HepG2 (cell line): ENCODE data around the gene DDX60. TPM values are rescaled to one million over a fixed set of nuclear protein-coding genes. Genes with fewer than 3 reads are reported as not detected.

ENCODE experiments used
- ATAC-seq: fragments of 200-7000 bp; cut with Tn5 transposase; 3 replicates; pipeline ENCODE4 v1.9.1; 2020; ENCODE audit warnings: mild to moderate bottlenecking, moderate library complexity
- BruUV-seq: library from RNA; stranded (reverse); fragments of 400-500 nt; replicated peaks from 2 replicates; lab custom pipeline; 2021; lab: Mats Ljungman, UMichigan
- CTCF ChIA-PET: fragments of 300-600 bp; formaldehyde crosslinking; extraction: SDS; loops from one replicate; lab custom pipeline; 2021; ENCODE audit warnings: low total read pairs, inconsistent platforms, low intra/inter-chr PET ratio; lab: Yijun Ruan, JAX
- POLR2A ChIA-PET: fragments of 350-600 bp; sonication (Branson Sonifier 250); formaldehyde crosslinking; loops from one replicate; lab custom pipeline; 2020; ENCODE audit warnings: antibody characterized with exemption, inconsistent platforms; lab: Yijun Ruan, JAX
- DNase-seq: peaks from one replicate; pipeline ENCODE4 v3.0.0-alpha.2; 2015; ENCODE audit warnings: low spot score
- FAIRE-seq: peaks from 3 replicates; lab custom pipeline; 2011; peaks lifted over from hg19 to GRCh38; lab: Jason Lieb, UNC
- H2AFZ ChIP-seq: one replicate; pipeline ENCODE4 v1.6.1; 2011; ENCODE audit warnings: low read length, inconsistent platforms
- H3K27ac ChIP-seq: fragments of 300-600 bp; 3 replicates; pipeline ENCODE4 v1.8.0; 2011; ENCODE audit warnings: mixed run types, mild to moderate bottlenecking, mixed read lengths, low read length, inconsistent platforms; ENCODE audit not compliant: insufficient read depth; ENCODE audit errors: extremely low read length
- H3K27me3 ChIP-seq, 2 experiments: fragments of 200-600 bp in 1 of 2; 2 replicates in 1 of 2; 3 replicates in 1 of 2; pipeline versions ENCODE4 v1.6.0 to v1.8.0; 2011; ENCODE audit warnings: low read length in 2 of 2, mild to moderate bottlenecking in 2 of 2, moderate library complexity in 2 of 2, inconsistent platforms in 1 of 2; ENCODE audit not compliant: insufficient read depth in 2 of 2, control insufficient read depth in 1 of 2
- H3K36me3 ChIP-seq, 2 experiments: fragments of 200-600 bp in 1 of 2; replicated peaks in 1 of 2; 2 replicates in 1 of 2; 3 replicates in 1 of 2; pipeline versions ENCODE4 v1.5.1 to v1.8.0; 2011; ENCODE audit warnings: low read length in 2 of 2, inconsistent platforms in 1 of 2; ENCODE audit not compliant: insufficient read depth in 2 of 2, control insufficient read depth in 1 of 2
- H3K4me1 ChIP-seq: 2 replicates; pipeline ENCODE4 v1.5.1; 2012; ENCODE audit warnings: low read length, inconsistent platforms; ENCODE audit not compliant: insufficient read depth
- H3K4me2 ChIP-seq: 2 replicates; pipeline ENCODE4 v1.6.0; 2011; ENCODE audit warnings: low read depth, low read length, inconsistent platforms
- H3K4me3 ChIP-seq, 3 experiments: fragments of 200-600 bp in 1 of 3; sonication (generic), shearing (Covaris generic) in 1 of 3; replicated peaks in 1 of 3; 2 replicates each; pipeline ENCODE4 v1.5.1; 2011 to 2016; ENCODE audit warnings: low read length in 3 of 3, inconsistent platforms in 2 of 3, low read depth in 2 of 3, mild to moderate bottlenecking in 2 of 3, control low read depth in 1 of 3, mixed read lengths in 1 of 3; ENCODE audit not compliant: insufficient read depth in 1 of 3
- H3K79me2 ChIP-seq: one replicate; pipeline ENCODE4 v1.6.1; 2011; ENCODE audit warnings: low read length, inconsistent platforms; ENCODE audit not compliant: insufficient read depth
- H3K9ac ChIP-seq: 2 replicates; pipeline ENCODE4 v1.6.0; 2011; ENCODE audit warnings: mild to moderate bottlenecking, low read depth, low read length, inconsistent platforms; ENCODE audit not compliant: insufficient read depth
- H3K9me3 ChIP-seq: 2 replicates; pipeline ENCODE4 v1.5.1; 2012; ENCODE audit warnings: mild to moderate bottlenecking, low read length
- H4K20me1 ChIP-seq: 2 replicates; pipeline ENCODE4 v1.6.0; 2011; ENCODE audit warnings: inconsistent platforms, mild to moderate bottlenecking, low read length, moderate library complexity; ENCODE audit not compliant: insufficient read depth
- EEA1 ChIP-seq: sonication (generic); formaldehyde crosslinking; IDR thresholded peaks from 2 replicates; pipeline ENCODE4 v1.5.1; 2020; ENCODE audit warnings: mild to moderate bottlenecking, missing genetic modification reagents, borderline replicate concordance
- HCFC1 ChIP-seq: fragments of 150-350 bp; IDR thresholded peaks from 2 replicates; pipeline ENCODE4 v1.6.1; 2014; ENCODE audit warnings: low read depth, low read length
- HOXA5 ChIP-seq: sonication (generic); formaldehyde crosslinking; IDR thresholded peaks from 2 replicates; pipeline ENCODE4 v1.4.0; 2020; ENCODE audit warnings: missing genetic modification reagents
- KDM6A ChIP-seq: IDR thresholded peaks from 2 replicates; pipeline ENCODE4 v1.6.1; 2016; ENCODE audit warnings: low read depth
- RBM22 ChIP-seq: fragments of 200-400 bp; formaldehyde crosslinking; optimal IDR thresholded peaks from 2 replicates; pipeline ENCODE3; 2017; ENCODE audit warnings: mild to moderate bottlenecking, low read length, moderate library complexity
- REPIN1 ChIP-seq: sonication (generic); formaldehyde crosslinking; IDR thresholded peaks from 2 replicates; pipeline ENCODE4 v1.8.0; 2022; ENCODE audit warnings: missing genetic modification reagents, low read depth, mild to moderate bottlenecking, borderline replicate concordance
- SOX6 ChIP-seq, 2 experiments: fragments of 450-650 bp in 1 of 2; sonication (generic) in 1 of 2; formaldehyde crosslinking in 1 of 2; IDR thresholded peaks; 2 replicates each; pipeline versions ENCODE4 v1.4.0 to v1.6.1; 2017 to 2020; ENCODE audit warnings: antibody characterized with exemption in 1 of 2, mild to moderate bottlenecking in 1 of 2, missing genetic modification reagents in 1 of 2
- STAG1 ChIP-seq: sonication (generic); formaldehyde crosslinking; IDR thresholded peaks from 2 replicates; pipeline ENCODE4 v1.4.0; 2020; ENCODE audit warnings: missing genetic modification reagents
- ZEB1 ChIP-seq: IDR thresholded peaks from 2 replicates; pipeline ENCODE4 v1.6.1; 2012; ENCODE audit warnings: mild to moderate bottlenecking, low read depth, inconsistent platforms; ENCODE audit not compliant: insufficient replicate concordance
- ZFP90 ChIP-seq: sonication (generic); formaldehyde crosslinking; IDR thresholded peaks from 2 replicates; pipeline ENCODE4 v1.8.0; 2022; ENCODE audit warnings: missing genetic modification reagents, mild to moderate bottlenecking, inconsistent platforms, borderline replicate concordance
- ZNF44 ChIP-seq: sonication (generic); formaldehyde crosslinking; IDR thresholded peaks from 2 replicates; pipeline ENCODE4 v1.5.1; 2020; ENCODE audit warnings: mild to moderate bottlenecking, missing genetic modification reagents
- ZNF644 ChIP-seq: IDR thresholded peaks from 2 replicates; pipeline ENCODE4 v1.6.1; 2016; ENCODE audit warnings: low read depth
- ZNF709 ChIP-seq: sonication (generic); formaldehyde crosslinking; IDR thresholded peaks from 2 replicates; pipeline ENCODE4 v1.5.0; 2020; ENCODE audit warnings: mild to moderate bottlenecking, missing genetic modification reagents
- WGBS: methylation state at CpG from one replicate; pipeline ENCODE4 v1.1.6; 2017; ENCODE audit warnings: low lambda C conversion rate; 5-methylcytosine and 5-hydroxymethylcytosine counted together
- in situ Hi-C: cut with HindIII; loops from 2 replicates; pipeline ENCODE4 v1.10.0; 2017; ENCODE audit warnings: low pct_unique_long_range_greater_than_20kb; ENCODE audit not compliant: extremely low pct_ligation_motif_present
- intact Hi-C: fragments of 100-400 bp; cut with micrococcal nuclease; formaldehyde crosslinking; loops from one replicate; pipeline ENCODE4 v1.10.0; 2022; ENCODE audit not compliant: unreplicated experiment
- polyA plus RNA-seq, 8 experiments: library from polyadenylated mRNA; depleted of rRNA in 3 of 8; stranded (reverse) in 7 of 8; unstranded in 1 of 8; fragments of >200 nt; fragmentation: Illumina TruSeq in 4 of 8; extraction: Trizol in 4 of 8; gene quantifications; 2 replicates each; pipeline versions ENCODE4 v1.2.1 to v1.2.3, GENCODE V29; 2011 to 2016; ENCODE audit warnings: low read depth in 4 of 8, missing spikeins in 1 of 8, mixed read lengths in 1 of 8; ENCODE audit not compliant: insufficient read depth in 1 of 8
- total RNA-seq, 5 experiments: library from RNA; depleted of rRNA; stranded (reverse); fragments of >200 nt; fragmentation: Illumina TruSeq; extraction: Trizol; gene quantifications; 2 replicates each; pipeline ENCODE4 v1.2.3, GENCODE V29; 2016; ENCODE audit warnings: low read depth in 1 of 5
- TF ChIP-seq, protein P1 (sequence below): IDR thresholded peaks from 2 replicates; pipeline ENCODE4 v1.6.1; 2016; ENCODE audit warnings: mild to moderate bottlenecking

Gene DDX60
- total and polyA plus RNA-seq, 2 of the 13 experiments (the other 11 are each of a cell fraction or from before 2014, with no cell fraction given): 0.35 TPM; not detected in 1

DNA sequence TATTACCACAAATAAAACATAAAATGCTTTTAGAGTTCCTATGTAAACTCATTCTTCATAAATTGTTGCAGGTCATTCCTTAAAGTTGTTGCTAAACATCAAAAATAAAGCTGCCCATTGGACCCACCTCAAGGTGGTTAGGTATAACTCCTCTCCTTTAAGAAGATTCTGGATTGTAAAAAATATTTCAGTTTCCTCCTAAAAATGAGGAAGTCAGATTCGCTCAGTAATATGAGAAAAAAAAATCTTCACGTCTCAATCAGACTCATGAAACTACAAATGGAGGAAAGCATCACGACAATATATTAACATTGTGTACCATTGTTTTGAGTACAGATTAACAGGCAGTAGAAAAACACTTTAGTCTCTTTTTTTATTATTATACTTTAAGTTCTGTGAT lies 105.9 kb downstream of the DDX60 start:
- no peaks in the 10 kb centered on the region for H4K20me1 ChIP-seq
- H3K79me2 ChIP-seq: no peaks in the 10 kb centered on the region
- ATAC-seq: no peak
- no peak overlapping the region for H3K9ac ChIP-seq
- H3K27ac ChIP-seq: no peak overlapping the region
- no peaks in the 10 kb centered on the region for H3K36me3 ChIP-seq
- no peak for TF ChIP-seq REPIN1 (CRISPR knock-in tag)
- TF ChIP-seq ZNF44: no peak
- no peak for TF ChIP-seq ZNF644 (CRISPR knock-in tag)
- no peak for TF ChIP-seq SOX6 (IDR thresholded peaks at IDR 0.05)
- no peak for TF ChIP-seq SOX6 (CRISPR knock-in tag; IDR thresholded peaks at IDR 0.05)
- no peak for TF ChIP-seq RBM22
- TF ChIP-seq HOXA5 (CRISPR knock-in tag): no peak
- TF ChIP-seq ZNF709 (CRISPR knock-in tag): no peak
- no peak for TF ChIP-seq EEA1
- TF ChIP-seq STAG1 (CRISPR knock-in tag): no peak
- no peak for TF ChIP-seq KDM6A (CRISPR knock-in tag)
- TF ChIP-seq HCFC1: no peak
- no peak for TF ChIP-seq ZEB1
- TF ChIP-seq ZFP90 (CRISPR knock-in tag): no peak
- TF ChIP-seq, protein P1, sequence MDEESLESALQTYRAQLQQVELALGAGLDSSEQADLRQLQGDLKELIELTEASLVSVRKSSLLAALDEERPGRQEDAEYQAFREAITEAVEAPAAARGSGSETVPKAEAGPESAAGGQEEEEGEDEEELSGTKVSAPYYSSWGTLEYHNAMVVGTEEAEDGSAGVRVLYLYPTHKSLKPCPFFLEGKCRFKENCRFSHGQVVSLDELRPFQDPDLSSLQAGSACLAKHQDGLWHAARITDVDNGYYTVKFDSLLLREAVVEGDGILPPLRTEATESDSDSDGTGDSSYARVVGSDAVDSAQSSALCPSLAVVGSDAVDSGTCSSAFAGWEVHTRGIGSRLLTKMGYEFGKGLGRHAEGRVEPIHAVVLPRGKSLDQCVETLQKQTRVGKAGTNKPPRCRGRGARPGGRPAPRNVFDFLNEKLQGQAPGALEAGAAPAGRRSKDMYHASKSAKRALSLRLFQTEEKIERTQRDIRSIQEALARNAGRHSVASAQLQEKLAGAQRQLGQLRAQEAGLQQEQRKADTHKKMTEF (CRISPR knock-in tag): no peak
- in situ Hi-C loops (no loop called here), intact Hi-C loops (no loop called here)
- H3K4me2 ChIP-seq: no peak overlapping the region
- FAIRE-seq: no peak
- 1% methylated on average over 3 of the region's 3 CpGs for WGBS
- H3K27me3 ChIP-seq: no peaks in the 10 kb centered on the region
- no peaks in the 10 kb centered on the region for H3K4me1 ChIP-seq
- ChIA-PET CTCF (no interaction called here), POLR2A (no interaction called here)
- no TSS peak for BruUV-seq
- H2AFZ ChIP-seq: no peak overlapping the region
- H3K4me3 ChIP-seq: no peak overlapping the region
- DNase-seq: no peak
- H3K9me3 ChIP-seq: no peaks in the 10 kb centered on the region
